ENCODE results near the gene VPS13D. TPM values are rescaled to one million over a fixed set of nuclear protein-coding genes. Genes with fewer than 3 reads are reported as not detected.

Gene VPS13D
- polyA plus RNA-seq, 1 of the 3 experiments (the other 2 are of a cell fraction) = 15.0 TPM

DNA sequence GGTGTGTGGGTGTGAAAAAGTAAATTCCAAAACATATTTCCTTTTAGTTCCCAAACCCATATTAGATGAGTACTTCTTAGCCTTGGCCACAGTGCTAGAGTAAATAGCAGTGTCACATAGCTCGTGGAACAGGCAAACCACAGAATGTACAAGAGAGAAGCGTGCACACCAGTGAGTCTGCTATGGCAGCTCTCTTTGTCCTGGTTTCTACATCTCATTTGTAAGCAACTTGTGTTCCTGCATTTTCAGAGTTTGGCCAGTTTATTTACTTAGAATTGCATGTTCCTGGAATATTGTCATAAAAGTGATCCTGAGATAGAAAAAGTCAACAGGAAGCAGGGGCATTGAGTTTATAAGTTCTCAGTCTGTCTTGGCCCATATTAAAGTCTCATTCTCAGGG, 246.1 kb downstream of the VPS13D start:
- no peak for DNase-seq
- H3K4me1 ChIP-seq (ENCODE audit: control insufficient read depth in 1 of 2, insufficient read depth in 2 of 2, low read depth in 1 of 2, low read length in 1 of 2) = peaks cover 27 to 72% of the 10 kb centered on the region in 2 experiments
- H3K9me2 ChIP-seq = no peaks in the 10 kb centered on the region
- WGBS (ENCODE audit: low lambda C conversion rate) = 96% methylated on average over 2 of the region's 2 CpGs
- no peak overlapping the region for H3K9ac ChIP-seq
- ChIA-PET POLR2A (no interaction called here), CTCF (interaction anchor here (3.4 kb wide), 1 partner anchor 143 kb away, joined by 11 read pairs; the partner anchor contains the start of gene DHRS3)
- no peaks in the 10 kb centered on the region for H3K9me3 ChIP-seq
- H3K36me3 ChIP-seq (replicated peaks in 1 of 2; ENCODE audit: control insufficient read depth in 1 of 2, insufficient read depth in 2 of 2, low read length in 1 of 2) = no peaks in the 10 kb centered on the region
- H3F3A ChIP-seq (replicated peaks; ENCODE audit: insufficient read depth) = peaks cover 15% of the 10 kb centered on the region
- no peak overlapping the region for H3K4me3 ChIP-seq (ENCODE audit: low read depth in 2 of 2, low read length in 1 of 2)
- no peaks in the 10 kb centered on the region for H3K27me3 ChIP-seq (ENCODE audit: insufficient read depth)
- no peak overlapping the region for H3K4me2 ChIP-seq
- no peaks in the 10 kb centered on the region for H4K20me1 ChIP-seq (ENCODE audit: insufficient read depth)
- TF ChIP-seq SMC3 (IDR thresholded peaks at IDR 0.05; ENCODE audit: low read depth, low read length) = no peak
- TF ChIP-seq, protein P1, sequence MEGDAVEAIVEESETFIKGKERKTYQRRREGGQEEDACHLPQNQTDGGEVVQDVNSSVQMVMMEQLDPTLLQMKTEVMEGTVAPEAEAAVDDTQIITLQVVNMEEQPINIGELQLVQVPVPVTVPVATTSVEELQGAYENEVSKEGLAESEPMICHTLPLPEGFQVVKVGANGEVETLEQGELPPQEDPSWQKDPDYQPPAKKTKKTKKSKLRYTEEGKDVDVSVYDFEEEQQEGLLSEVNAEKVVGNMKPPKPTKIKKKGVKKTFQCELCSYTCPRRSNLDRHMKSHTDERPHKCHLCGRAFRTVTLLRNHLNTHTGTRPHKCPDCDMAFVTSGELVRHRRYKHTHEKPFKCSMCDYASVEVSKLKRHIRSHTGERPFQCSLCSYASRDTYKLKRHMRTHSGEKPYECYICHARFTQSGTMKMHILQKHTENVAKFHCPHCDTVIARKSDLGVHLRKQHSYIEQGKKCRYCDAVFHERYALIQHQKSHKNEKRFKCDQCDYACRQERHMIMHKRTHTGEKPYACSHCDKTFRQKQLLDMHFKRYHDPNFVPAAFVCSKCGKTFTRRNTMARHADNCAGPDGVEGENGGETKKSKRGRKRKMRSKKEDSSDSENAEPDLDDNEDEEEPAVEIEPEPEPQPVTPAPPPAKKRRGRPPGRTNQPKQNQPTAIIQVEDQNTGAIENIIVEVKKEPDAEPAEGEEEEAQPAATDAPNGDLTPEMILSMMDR (IDR thresholded peaks at IDR 0.05) = no peak
- no peak for TF ChIP-seq TAF1 (IDR thresholded peaks at IDR 0.05; ENCODE audit: borderline replicate concordance, low read depth, low read length)
- TF ChIP-seq SIN3A (IDR thresholded peaks at IDR 0.05; ENCODE audit: borderline replicate concordance, low read depth, low read length) = no peak
- no peak for TF ChIP-seq FOSL2 (IDR thresholded peaks at IDR 0.05; ENCODE audit: borderline replicate concordance, low read depth)
- TF ChIP-seq RXRA (IDR thresholded peaks at IDR 0.05; ENCODE audit: borderline replicate concordance, low read depth) = no peak
- TF ChIP-seq RFX5 (IDR thresholded peaks at IDR 0.05; ENCODE audit: low read length) = no peak
- TF ChIP-seq FOXJ3 (CRISPR knock-in tag; IDR thresholded peaks at IDR 0.05) = no peak
- TF ChIP-seq TEAD4 (IDR thresholded peaks at IDR 0.05; ENCODE audit: borderline replicate concordance, insufficient read depth) = no peak
- TF ChIP-seq NRF1 (IDR thresholded peaks at IDR 0.05; ENCODE audit: low read depth, low read length) = no peak
- TF ChIP-seq, protein P2, sequence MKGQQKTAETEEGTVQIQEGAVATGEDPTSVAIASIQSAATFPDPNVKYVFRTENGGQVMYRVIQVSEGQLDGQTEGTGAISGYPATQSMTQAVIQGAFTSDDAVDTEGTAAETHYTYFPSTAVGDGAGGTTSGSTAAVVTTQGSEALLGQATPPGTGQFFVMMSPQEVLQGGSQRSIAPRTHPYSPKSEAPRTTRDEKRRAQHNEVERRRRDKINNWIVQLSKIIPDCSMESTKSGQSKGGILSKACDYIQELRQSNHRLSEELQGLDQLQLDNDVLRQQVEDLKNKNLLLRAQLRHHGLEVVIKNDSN (IDR thresholded peaks at IDR 0.05; ENCODE audit: borderline replicate concordance, low read depth) = no peak
- no peak for TF ChIP-seq JUND (IDR thresholded peaks at IDR 0.05)
- TF ChIP-seq GATA2 (CRISPR knock-in tag; IDR thresholded peaks at IDR 0.05) = no peak
- TF ChIP-seq MXI1 (IDR thresholded peaks at IDR 0.05; ENCODE audit: low read depth, low read length) = no peak
- TF ChIP-seq GABPA (IDR thresholded peaks at IDR 0.05; ENCODE audit: low read depth) = no peak
- no peak for TF ChIP-seq TCF12 (IDR thresholded peaks at IDR 0.05)
- no peak for TF ChIP-seq FOXM1 (IDR thresholded peaks at IDR 0.05; ENCODE audit: low read depth)
- TF ChIP-seq EP300 (IDR thresholded peaks at IDR 0.05; ENCODE audit: borderline replicate concordance in 1 of 2, low read depth in 1 of 2, low read length in 1 of 2) = no peak
- TF ChIP-seq, protein P3, sequence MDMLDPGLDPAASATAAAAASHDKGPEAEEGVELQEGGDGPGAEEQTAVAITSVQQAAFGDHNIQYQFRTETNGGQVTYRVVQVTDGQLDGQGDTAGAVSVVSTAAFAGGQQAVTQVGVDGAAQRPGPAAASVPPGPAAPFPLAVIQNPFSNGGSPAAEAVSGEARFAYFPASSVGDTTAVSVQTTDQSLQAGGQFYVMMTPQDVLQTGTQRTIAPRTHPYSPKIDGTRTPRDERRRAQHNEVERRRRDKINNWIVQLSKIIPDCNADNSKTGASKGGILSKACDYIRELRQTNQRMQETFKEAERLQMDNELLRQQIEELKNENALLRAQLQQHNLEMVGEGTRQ (IDR thresholded peaks at IDR 0.05; ENCODE audit: borderline replicate concordance, low read depth, low read length) = no peak
- H3K79me2 ChIP-seq (ENCODE audit: insufficient read depth) = no peaks in the 10 kb centered on the region
- H3K27ac ChIP-seq (ENCODE audit: low read depth in 2 of 2, low read length in 1 of 2) = peak overlapping the region in 1 of 2 experiments; percentile 2; a peak in 1 of 4 replicates
- H2AFZ ChIP-seq (ENCODE audit: low read depth) = no peak overlapping the region

All from SK-N-SH (cell line).